Measurements from ENCODE around the gene CEMP1.

Gene CEMP1

DNA sequence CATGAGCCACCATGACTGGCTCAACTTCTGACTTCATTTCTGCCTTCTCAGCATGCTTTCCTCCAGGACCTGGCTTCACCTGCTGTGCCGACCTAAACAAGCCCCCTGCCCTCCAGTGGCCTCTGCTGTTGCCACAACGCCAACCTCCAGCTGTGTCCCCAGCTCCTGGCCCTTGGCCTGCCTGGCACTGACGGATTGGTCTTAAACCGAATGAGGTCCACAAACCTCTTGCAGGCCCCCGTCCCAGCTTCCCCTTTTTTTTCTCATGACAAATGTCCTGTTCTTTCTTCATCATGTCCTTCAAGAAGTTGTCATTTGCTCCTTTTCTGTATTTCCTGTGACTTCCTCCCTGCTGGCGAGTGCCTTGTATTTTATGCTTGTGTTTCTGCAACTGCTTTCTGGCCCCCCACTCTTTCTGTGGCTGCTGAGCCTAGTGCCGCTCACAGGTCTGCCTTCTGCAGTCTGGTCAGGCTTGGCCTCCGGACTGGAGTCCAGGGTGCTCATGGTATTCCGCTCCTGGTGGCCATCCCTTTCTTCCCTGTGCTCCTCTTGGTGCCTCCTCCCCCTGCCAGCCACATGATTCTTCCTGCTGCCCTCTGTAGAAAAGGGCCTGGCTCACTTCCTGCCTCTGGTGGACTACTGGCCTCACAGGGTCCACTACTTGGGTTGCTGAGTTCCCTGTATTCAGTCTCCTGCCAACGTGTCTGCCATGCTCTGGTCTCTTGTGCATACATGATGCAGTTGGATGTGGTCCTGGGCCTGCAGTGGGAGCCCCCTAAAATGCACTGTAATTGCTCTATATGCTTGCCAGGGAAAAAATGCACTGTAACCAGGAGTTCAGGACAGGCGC lies 14.6 kb downstream of the CEMP1 start:
- H3K27ac ChIP-seq: no peak overlapping the region; the same call in 1 of the 2 replicates
- no peak overlapping the region for H3K4me3 ChIP-seq (IDR thresholded peaks at IDR 0.05; ENCODE audit: insufficient read depth, low read depth, low read length)
- H4K20me1 ChIP-seq (ENCODE audit: insufficient read depth): peaks cover 4% of the 10 kb centered on the region; the same call in 1 of the 2 replicates
- no peaks in the 10 kb centered on the region for H3K36me3 ChIP-seq (ENCODE audit: insufficient read depth)
- H3K27me3 ChIP-seq (ENCODE audit: insufficient read depth, low read depth): no peaks in the 10 kb centered on the region
- peak overlapping the region; percentile 8; the same call in 1 of the 2 replicates for H3K4me2 ChIP-seq
- no peak overlapping the region for H2AFZ ChIP-seq (ENCODE audit: low read depth)
- peaks cover 69% of the 10 kb centered on the region for H3K79me2 ChIP-seq (ENCODE audit: insufficient read depth, low read depth)
- peaks cover 46% of the 10 kb centered on the region for H3K4me1 ChIP-seq (ENCODE audit: low read depth, poor library complexity, severe bottlenecking)
- TF ChIP-seq, protein P1, sequence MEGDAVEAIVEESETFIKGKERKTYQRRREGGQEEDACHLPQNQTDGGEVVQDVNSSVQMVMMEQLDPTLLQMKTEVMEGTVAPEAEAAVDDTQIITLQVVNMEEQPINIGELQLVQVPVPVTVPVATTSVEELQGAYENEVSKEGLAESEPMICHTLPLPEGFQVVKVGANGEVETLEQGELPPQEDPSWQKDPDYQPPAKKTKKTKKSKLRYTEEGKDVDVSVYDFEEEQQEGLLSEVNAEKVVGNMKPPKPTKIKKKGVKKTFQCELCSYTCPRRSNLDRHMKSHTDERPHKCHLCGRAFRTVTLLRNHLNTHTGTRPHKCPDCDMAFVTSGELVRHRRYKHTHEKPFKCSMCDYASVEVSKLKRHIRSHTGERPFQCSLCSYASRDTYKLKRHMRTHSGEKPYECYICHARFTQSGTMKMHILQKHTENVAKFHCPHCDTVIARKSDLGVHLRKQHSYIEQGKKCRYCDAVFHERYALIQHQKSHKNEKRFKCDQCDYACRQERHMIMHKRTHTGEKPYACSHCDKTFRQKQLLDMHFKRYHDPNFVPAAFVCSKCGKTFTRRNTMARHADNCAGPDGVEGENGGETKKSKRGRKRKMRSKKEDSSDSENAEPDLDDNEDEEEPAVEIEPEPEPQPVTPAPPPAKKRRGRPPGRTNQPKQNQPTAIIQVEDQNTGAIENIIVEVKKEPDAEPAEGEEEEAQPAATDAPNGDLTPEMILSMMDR (conservative IDR thresholded peaks at IDR 0.05; ENCODE audit: low read depth, low read length): no peak
- no peak overlapping the region for H3K9ac ChIP-seq

DNA sequence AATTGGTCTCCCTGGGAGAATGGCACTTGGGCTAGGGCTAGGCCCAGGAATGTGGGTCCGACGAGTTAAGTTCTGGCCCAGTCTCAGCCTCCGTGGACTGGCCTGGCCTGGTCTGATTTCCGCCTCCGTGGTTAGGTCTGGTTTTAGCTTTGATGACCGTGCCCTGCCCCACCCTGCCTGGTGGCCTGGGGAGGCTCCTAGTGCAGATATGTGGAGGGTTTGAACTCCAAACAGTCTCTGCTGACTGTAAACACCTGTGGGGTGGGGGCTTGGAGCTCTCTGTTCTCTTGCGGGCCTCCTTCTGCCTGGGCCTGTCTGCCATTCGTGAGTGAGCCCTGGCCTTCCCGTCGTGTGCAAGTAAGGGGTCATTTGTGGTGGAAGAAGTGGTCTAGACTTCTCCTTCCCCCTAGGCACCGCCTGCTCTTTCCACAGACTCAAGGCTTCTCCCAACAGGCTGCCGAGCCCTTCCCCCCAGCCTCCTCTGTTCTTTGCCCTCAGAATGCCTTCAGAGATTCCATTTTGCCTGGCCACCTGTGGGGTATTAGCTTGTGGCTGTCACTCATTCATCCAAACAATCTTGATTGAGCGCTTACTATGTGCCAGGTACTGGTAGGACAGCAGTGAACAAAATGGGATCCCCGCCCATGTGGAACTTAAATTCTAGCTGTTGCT lies 15.9 kb downstream of the CEMP1 start:
- peak overlapping the region; percentile 95; the same call in 1 of the 2 replicates for H3K27ac ChIP-seq
- H4K20me1 ChIP-seq (ENCODE audit: insufficient read depth): peaks cover 4% of the 10 kb centered on the region; the same call in 1 of the 2 replicates
- TF ChIP-seq, protein P1 (conservative IDR thresholded peaks at IDR 0.05; ENCODE audit: low read depth, low read length): no peak
- H3K4me3 ChIP-seq (IDR thresholded peaks at IDR 0.05; ENCODE audit: insufficient read depth, low read depth, low read length): no peak overlapping the region
- H3K79me2 ChIP-seq (ENCODE audit: insufficient read depth, low read depth): peaks cover 60% of the 10 kb centered on the region
- peak overlapping the region; percentile 97; the same call in 1 of the 2 replicates for H3K9ac ChIP-seq
- H3K27me3 ChIP-seq (ENCODE audit: insufficient read depth, low read depth): no peaks in the 10 kb centered on the region
- peaks cover 42% of the 10 kb centered on the region for H3K4me1 ChIP-seq (ENCODE audit: low read depth, poor library complexity, severe bottlenecking)
- H2AFZ ChIP-seq (ENCODE audit: low read depth): no peak overlapping the region
- peak overlapping the region; percentile 72 for H3K4me2 ChIP-seq
- no peaks in the 10 kb centered on the region for H3K36me3 ChIP-seq (ENCODE audit: insufficient read depth)

DNA sequence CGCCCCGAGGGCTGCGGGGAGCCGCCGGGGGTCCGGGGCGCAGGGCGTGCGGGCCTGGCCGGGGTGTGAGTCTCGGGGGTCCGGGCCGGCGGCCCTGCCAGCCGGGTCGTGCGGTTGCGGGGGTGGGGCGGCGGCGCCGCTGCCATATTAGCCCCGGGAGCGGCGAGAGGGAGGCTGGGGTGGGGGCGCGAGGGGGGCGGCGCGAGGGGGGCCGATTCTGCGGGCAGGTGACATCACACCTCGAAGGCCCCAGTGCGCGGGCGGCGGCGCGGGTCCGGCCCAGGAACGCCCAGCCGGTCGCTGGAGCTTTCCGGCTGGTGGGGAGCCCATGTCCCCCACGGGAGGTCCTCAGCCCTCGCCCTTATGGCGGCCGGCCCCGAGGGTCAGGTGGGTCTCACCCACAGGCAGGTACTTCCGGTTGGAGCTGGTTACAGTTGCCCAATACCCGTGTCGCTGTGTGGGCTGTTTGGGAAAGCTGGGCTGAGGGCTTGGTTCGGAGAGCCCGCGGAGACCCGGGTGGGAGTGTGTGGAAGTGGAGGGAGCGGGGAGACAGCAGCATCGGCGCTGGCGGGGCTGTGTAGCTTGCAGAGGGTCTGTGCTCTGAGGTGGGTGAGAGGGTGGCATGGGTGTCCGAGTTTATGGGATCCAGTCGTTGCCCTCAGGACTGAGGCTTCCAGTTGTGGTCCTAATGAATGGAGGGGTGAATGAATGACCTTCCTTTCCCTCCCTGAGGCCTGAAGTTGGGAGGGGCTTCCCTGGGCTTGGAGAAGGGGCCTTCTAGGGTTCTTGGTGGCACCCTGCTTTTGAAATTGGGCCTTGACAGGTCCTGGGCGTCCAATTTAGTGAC lies 16.7 kb downstream of the CEMP1 start:
- TF ChIP-seq, protein P1 (conservative IDR thresholded peaks at IDR 0.05; ENCODE audit: low read depth, low read length): no peak
- peaks cover 56% of the 10 kb centered on the region for H3K79me2 ChIP-seq (ENCODE audit: insufficient read depth, low read depth)

More for the DNA sequence above, 16.7 kb downstream of the CEMP1 start:
- peaks cover 4% of the 10 kb centered on the region; the same call in 1 of the 2 replicates for H4K20me1 ChIP-seq (ENCODE audit: insufficient read depth)
- H3K4me3 ChIP-seq (IDR thresholded peaks at IDR 0.05; ENCODE audit: insufficient read depth, low read depth, low read length): no peak overlapping the region
- H3K4me2 ChIP-seq: peak overlapping the region; percentile 72
- H3K9ac ChIP-seq: peak overlapping the region; percentile 97
- no peak overlapping the region for H2AFZ ChIP-seq (ENCODE audit: low read depth)
- H3K27me3 ChIP-seq (ENCODE audit: insufficient read depth, low read depth): no peaks in the 10 kb centered on the region
- peak overlapping the region; percentile 95 for H3K27ac ChIP-seq
- no peaks in the 10 kb centered on the region for H3K36me3 ChIP-seq (ENCODE audit: insufficient read depth)
- peaks cover 47% of the 10 kb centered on the region for H3K4me1 ChIP-seq (ENCODE audit: low read depth, poor library complexity, severe bottlenecking)

Data from KMS-11 (cell line).